ENCODE measurements around the gene OR2C3. TPM values are rescaled to one million over a fixed set of nuclear protein-coding genes. Genes with fewer than 3 reads are reported as not detected.

The OR2C3 gene
- total and polyA plus RNA-seq, 2 experiments from 2014 or later, result not detected

- DNase-seq (ENCODE audit: low read depth in 1 of 2, low spot score in 1 of 2), result no peak
- no peaks in the 10 kb centered on the region for H3K36me3 ChIP-seq
- TF ChIP-seq, protein P1, sequence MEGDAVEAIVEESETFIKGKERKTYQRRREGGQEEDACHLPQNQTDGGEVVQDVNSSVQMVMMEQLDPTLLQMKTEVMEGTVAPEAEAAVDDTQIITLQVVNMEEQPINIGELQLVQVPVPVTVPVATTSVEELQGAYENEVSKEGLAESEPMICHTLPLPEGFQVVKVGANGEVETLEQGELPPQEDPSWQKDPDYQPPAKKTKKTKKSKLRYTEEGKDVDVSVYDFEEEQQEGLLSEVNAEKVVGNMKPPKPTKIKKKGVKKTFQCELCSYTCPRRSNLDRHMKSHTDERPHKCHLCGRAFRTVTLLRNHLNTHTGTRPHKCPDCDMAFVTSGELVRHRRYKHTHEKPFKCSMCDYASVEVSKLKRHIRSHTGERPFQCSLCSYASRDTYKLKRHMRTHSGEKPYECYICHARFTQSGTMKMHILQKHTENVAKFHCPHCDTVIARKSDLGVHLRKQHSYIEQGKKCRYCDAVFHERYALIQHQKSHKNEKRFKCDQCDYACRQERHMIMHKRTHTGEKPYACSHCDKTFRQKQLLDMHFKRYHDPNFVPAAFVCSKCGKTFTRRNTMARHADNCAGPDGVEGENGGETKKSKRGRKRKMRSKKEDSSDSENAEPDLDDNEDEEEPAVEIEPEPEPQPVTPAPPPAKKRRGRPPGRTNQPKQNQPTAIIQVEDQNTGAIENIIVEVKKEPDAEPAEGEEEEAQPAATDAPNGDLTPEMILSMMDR (IDR thresholded peaks at IDR 0.05; ENCODE audit: low read depth, low read length), result no peak
- no peaks in the 10 kb centered on the region for H3K4me1 ChIP-seq (ENCODE audit: low read depth)
- H3K4me3 ChIP-seq, result no peak overlapping the region
- no peak overlapping the region for H3K27ac ChIP-seq
- H3K27me3 ChIP-seq, result no peaks in the 10 kb centered on the region
- no peaks in the 10 kb centered on the region for H3K9me3 ChIP-seq (ENCODE audit: low read depth)
Measured at GRCh38 chr1:247562198-247562597, 26.0 kb upstream of the OR2C3 start.

DNA sequence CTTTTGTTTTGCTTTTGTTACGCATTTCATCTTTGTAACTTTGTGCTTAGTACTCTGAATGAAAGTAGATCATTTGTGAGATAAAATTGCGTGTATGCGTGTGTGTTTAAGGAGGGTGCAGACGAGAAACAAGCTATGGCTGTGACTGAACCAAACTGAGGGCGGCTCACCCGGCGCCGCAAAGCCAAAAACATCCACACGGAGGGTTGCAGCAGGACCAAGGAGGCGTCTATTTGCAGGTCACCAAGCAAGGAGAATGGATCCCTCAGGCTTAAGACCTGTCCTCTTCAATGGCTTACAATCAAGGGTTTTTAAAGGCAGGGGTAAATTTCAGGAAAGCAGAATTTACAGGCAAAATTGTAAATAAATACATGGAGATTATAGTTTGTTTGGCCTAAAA, 25.5 kb upstream of the OR2C3 start:
- no peak for DNase-seq (ENCODE audit: low read depth in 1 of 2, low spot score in 1 of 2)
- H3K36me3 ChIP-seq, result no peaks in the 10 kb centered on the region
- TF ChIP-seq, protein P1 (IDR thresholded peaks at IDR 0.05; ENCODE audit: low read depth, low read length), result no peak

DNA sequence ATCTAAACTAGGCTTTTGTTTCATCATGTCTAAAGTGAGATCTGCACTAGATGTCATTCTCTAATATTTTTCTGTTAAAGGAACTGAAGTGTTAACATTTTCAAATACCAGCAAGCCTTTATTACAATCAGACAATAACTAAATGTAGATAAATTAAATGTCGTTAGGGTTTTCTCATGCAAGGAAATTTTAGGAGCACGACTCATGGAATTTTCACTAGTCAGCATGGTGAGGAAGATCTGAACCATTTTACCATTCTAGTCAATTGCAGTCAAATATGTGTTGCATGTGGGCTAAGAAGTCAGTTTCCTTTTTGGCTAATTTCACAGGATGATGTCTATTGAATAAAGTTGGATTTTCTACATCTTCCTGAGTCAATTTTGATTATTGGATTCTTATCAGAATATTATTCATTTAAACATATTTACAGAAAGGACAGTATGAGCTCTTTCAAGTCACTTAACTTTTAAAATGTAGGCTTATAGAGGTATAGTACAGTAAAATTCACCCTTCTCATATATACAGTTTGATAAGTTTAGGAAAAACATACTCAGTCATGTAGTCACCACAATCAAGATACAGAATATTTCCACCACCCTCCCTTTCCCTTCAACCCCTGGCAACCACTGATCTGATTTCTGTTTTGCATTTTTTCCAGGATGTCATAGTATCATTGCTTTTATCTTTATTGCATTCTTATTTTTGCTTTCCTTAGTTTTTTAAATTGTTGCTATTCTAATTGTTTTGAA, 21.9 kb upstream of the OR2C3 start:
- Histone ChIP-seq H3K4me1 (ENCODE audit: low read depth) (no peaks in the 10 kb centered on the region), H3K9me3 (ENCODE audit: low read depth) (no peaks in the 10 kb centered on the region), H3K27ac (no peak overlapping the region), H3K4me3 (no peak overlapping the region), H3K36me3 (no peaks in the 10 kb centered on the region), H3K27me3 (no peaks in the 10 kb centered on the region)
- TF ChIP-seq, protein P1 (IDR thresholded peaks at IDR 0.05; ENCODE audit: low read depth, low read length), result no peak
- DNase-seq (ENCODE audit: low read depth in 1 of 2, low spot score in 1 of 2), result no peak

More for the DNA sequence above, 25.5 kb upstream of the OR2C3 start:
- Histone ChIP-seq H3K27me3 (no peaks in the 10 kb centered on the region), H3K4me3 (no peak overlapping the region), H3K4me1 (ENCODE audit: low read depth) (no peaks in the 10 kb centered on the region), H3K27ac (no peak overlapping the region), H3K9me3 (ENCODE audit: low read depth) (no peaks in the 10 kb centered on the region)

DNA sequence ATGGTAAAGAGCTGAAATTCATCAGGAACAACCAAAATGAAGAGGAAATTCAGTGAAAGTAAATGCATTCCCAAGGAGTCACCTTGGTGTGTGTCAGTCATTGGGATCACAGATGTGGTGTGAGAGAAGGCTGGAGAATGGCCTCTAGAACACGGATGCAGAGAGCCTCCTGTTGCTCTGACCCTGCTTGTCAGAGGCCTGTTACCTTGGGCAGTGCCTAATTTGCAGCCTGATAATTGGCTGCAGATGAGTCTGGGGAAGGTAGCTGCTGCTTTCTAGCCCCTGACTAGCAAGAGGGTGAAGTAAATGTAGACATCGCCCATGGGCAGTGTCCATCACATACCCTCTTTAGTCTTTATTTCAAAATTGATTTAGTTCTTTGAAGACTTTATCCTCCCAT, 16.0 kb upstream of the OR2C3 start:
- Histone ChIP-seq H3K36me3 (no peaks in the 10 kb centered on the region), H3K4me1 (ENCODE audit: low read depth) (no peaks in the 10 kb centered on the region), H3K9me3 (ENCODE audit: low read depth) (no peaks in the 10 kb centered on the region), H3K4me3 (no peak overlapping the region), H3K27me3 (no peaks in the 10 kb centered on the region), H3K27ac (no peak overlapping the region)
- no peak for DNase-seq (ENCODE audit: low read depth in 1 of 2, low spot score in 1 of 2)
- TF ChIP-seq, protein P1 (IDR thresholded peaks at IDR 0.05; ENCODE audit: low read depth, low read length), result no peak

DNA sequence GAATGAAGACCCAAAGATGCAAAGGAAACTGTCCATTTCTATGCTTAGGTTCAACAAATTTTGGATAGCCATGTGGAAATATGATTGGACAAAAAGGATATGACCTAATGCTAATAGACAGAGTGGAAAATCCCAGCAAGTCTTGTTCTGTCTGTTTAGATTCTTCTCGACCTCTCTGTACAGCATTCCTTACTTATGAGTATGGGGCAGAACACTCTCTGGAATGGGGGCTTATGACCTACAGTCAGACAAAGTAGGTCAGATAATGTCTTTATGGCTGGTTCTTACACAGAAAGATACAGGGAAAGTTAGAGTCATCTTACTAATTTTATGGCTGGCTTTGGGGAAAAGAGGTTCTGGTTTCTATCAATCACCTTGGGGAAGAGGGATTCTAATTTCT, 15.5 kb upstream of the OR2C3 start:
- Histone ChIP-seq H3K9me3 (ENCODE audit: low read depth) (no peaks in the 10 kb centered on the region), H3K27me3 (no peaks in the 10 kb centered on the region), H3K4me1 (ENCODE audit: low read depth) (no peaks in the 10 kb centered on the region), H3K36me3 (no peaks in the 10 kb centered on the region), H3K4me3 (no peak overlapping the region), H3K27ac (no peak overlapping the region)
- TF ChIP-seq, protein P1 (IDR thresholded peaks at IDR 0.05; ENCODE audit: low read depth, low read length), result no peak
- no peak for DNase-seq (ENCODE audit: low read depth in 1 of 2, low spot score in 1 of 2)

Data from cardiac muscle cell (in vitro differentiated cells and primary cell).